ENCODE measurements around the gene USP6NL.
A peak's percentile ranks its signal among the peaks of the same experiment; 100 is the strongest.
"Not testable (repeated sequence)": the region's sequence is repeated elsewhere in the genome, so short reads cannot be mapped to it uniquely, and the experiment has no call there.

Gene USP6NL

GRCh38 chr10:11437391-11438142 is 173.9 kb downstream of the USP6NL start:
- no peak overlapping the region for H3K27ac ChIP-seq (ENCODE audit: low read length)
- H3K9me3 ChIP-seq (ENCODE audit: insufficient read depth, low read depth, low read length), result no peaks in the 10 kb centered on the region
- no peaks in the 10 kb centered on the region for H3K27me3 ChIP-seq (ENCODE audit: insufficient read depth, low read length)
- H3K36me3 ChIP-seq (ENCODE audit: insufficient read depth, low read depth, low read length), result no peaks in the 10 kb centered on the region
- no peak overlapping the region for H3K9ac ChIP-seq (ENCODE audit: low read depth, low read length)
- H3K4me1 ChIP-seq (ENCODE audit: insufficient read depth, low read length), result peaks cover 24% of the 10 kb centered on the region; the same call in 1 of the 2 replicates
- no peak overlapping the region for H3K4me3 ChIP-seq (ENCODE audit: low read length)

- not testable (repeated sequence) for H3K36me3 ChIP-seq (ENCODE audit: insufficient read depth, low read depth, low read length); H3K9ac ChIP-seq (ENCODE audit: low read depth, low read length); H3K9me3 ChIP-seq (ENCODE audit: insufficient read depth, low read depth, low read length); H3K4me3 ChIP-seq (ENCODE audit: low read length); H3K27ac ChIP-seq (ENCODE audit: low read length); H3K27me3 ChIP-seq (ENCODE audit: insufficient read depth, low read length)
- peaks cover 29% of the 10 kb centered on the region for H3K4me1 ChIP-seq (ENCODE audit: insufficient read depth, low read length)
Observed at GRCh38 chr10:11436445-11436844, 175.0 kb downstream of the USP6NL start.

GRCh38 chr10:11435581-11435981 is 175.9 kb downstream of the USP6NL start:
- H3K27ac ChIP-seq (ENCODE audit: low read length), result no peak overlapping the region

GRCh38 chr10:11434324-11434723 is 177.1 kb downstream of the USP6NL start:
- Histone ChIP-seq H3K4me3 (ENCODE audit: low read length) (no peak overlapping the region), H3K9ac (ENCODE audit: low read depth, low read length) (no peak overlapping the region), H3K9me3 (ENCODE audit: insufficient read depth, low read depth, low read length) (no peaks in the 10 kb centered on the region), H3K27me3 (ENCODE audit: insufficient read depth, low read length) (no peaks in the 10 kb centered on the region), H3K4me1 (ENCODE audit: insufficient read depth, low read length) (peaks cover 29% of the 10 kb centered on the region), H3K36me3 (ENCODE audit: insufficient read depth, low read depth, low read length) (no peaks in the 10 kb centered on the region), H3K27ac (ENCODE audit: low read length) (no peak overlapping the region)

More at GRCh38 chr10:11435581-11435981, 175.9 kb downstream of the USP6NL start:
- Histone ChIP-seq H3K36me3 (ENCODE audit: insufficient read depth, low read depth, low read length) (no peaks in the 10 kb centered on the region), H3K4me3 (ENCODE audit: low read length) (peak overlapping the region; percentile 2; the same call in 1 of the 2 replicates), H3K9me3 (ENCODE audit: insufficient read depth, low read depth, low read length) (no peaks in the 10 kb centered on the region), H3K9ac (ENCODE audit: low read depth, low read length) (peak overlapping the region; percentile 29; the same call in 1 of the 2 replicates), H3K4me1 (ENCODE audit: insufficient read depth, low read length) (peaks cover 33% of the 10 kb centered on the region), H3K27me3 (ENCODE audit: insufficient read depth, low read length) (no peaks in the 10 kb centered on the region)

- Histone ChIP-seq H3K9ac (ENCODE audit: low read depth, low read length) (no peak overlapping the region), H3K36me3 (ENCODE audit: insufficient read depth, low read depth, low read length) (no peaks in the 10 kb centered on the region), H3K4me3 (ENCODE audit: low read length) (no peak overlapping the region), H3K27ac (ENCODE audit: low read length) (no peak overlapping the region), H3K9me3 (ENCODE audit: insufficient read depth, low read depth, low read length) (peaks cover 3% of the 10 kb centered on the region; the same call in 1 of the 2 replicates), H3K27me3 (ENCODE audit: insufficient read depth, low read length) (no peaks in the 10 kb centered on the region), H3K4me1 (ENCODE audit: insufficient read depth, low read length) (peaks cover 29% of the 10 kb centered on the region)
Observed at GRCh38 chr10:11433657-11434056, 177.8 kb downstream of the USP6NL start.

GRCh38 chr10:11431216-11431555 is 180.3 kb downstream of the USP6NL start:
- peaks cover 25% of the 10 kb centered on the region for H3K4me1 ChIP-seq (ENCODE audit: insufficient read depth, low read length)
- no peaks in the 10 kb centered on the region for H3K27me3 ChIP-seq (ENCODE audit: insufficient read depth, low read length)
- H3K9me3 ChIP-seq (ENCODE audit: insufficient read depth, low read depth, low read length), result peaks cover 3% of the 10 kb centered on the region; the same call in 1 of the 2 replicates
- no peak overlapping the region for H3K27ac ChIP-seq (ENCODE audit: low read length)
- no peak overlapping the region for H3K4me3 ChIP-seq (ENCODE audit: low read length)
- H3K9ac ChIP-seq (ENCODE audit: low read depth, low read length), result peak overlapping the region; percentile 45; the same call in 1 of the 2 replicates
- H3K36me3 ChIP-seq (ENCODE audit: insufficient read depth, low read depth, low read length), result no peaks in the 10 kb centered on the region

- Histone ChIP-seq H3K4me1 (ENCODE audit: insufficient read depth, low read length) (peaks cover 20% of the 10 kb centered on the region), H3K36me3 (ENCODE audit: insufficient read depth, low read depth, low read length) (no peaks in the 10 kb centered on the region), H3K4me3 (ENCODE audit: low read length) (no peak overlapping the region), H3K27me3 (ENCODE audit: insufficient read depth, low read length) (no peaks in the 10 kb centered on the region), H3K9ac (ENCODE audit: low read depth, low read length) (peak overlapping the region; percentile 45; the same call in 1 of the 2 replicates), H3K9me3 (ENCODE audit: insufficient read depth, low read depth, low read length) (peaks cover 3% of the 10 kb centered on the region; the same call in 1 of the 2 replicates), H3K27ac (ENCODE audit: low read length) (no peak overlapping the region)
Observed at GRCh38 chr10:11430421-11431215, 180.8 kb downstream of the USP6NL start.

- Histone ChIP-seq H3K4me3 (ENCODE audit: low read length) (no peak overlapping the region), H3K9me3 (ENCODE audit: insufficient read depth, low read depth, low read length) (peaks cover 3% of the 10 kb centered on the region; the same call in 1 of the 2 replicates), H3K27ac (ENCODE audit: low read length) (no peak overlapping the region), H3K36me3 (ENCODE audit: insufficient read depth, low read depth, low read length) (no peaks in the 10 kb centered on the region), H3K4me1 (ENCODE audit: insufficient read depth, low read length) (peaks cover 10% of the 10 kb centered on the region), H3K9ac (ENCODE audit: low read depth, low read length) (no peak overlapping the region), H3K27me3 (ENCODE audit: insufficient read depth, low read length) (no peaks in the 10 kb centered on the region)
Observed at GRCh38 chr10:11429439-11430052, 181.9 kb downstream of the USP6NL start.

- Histone ChIP-seq H3K27ac (ENCODE audit: low read length) (no peak overlapping the region), H3K9me3 (ENCODE audit: insufficient read depth, low read depth, low read length) (peaks cover 3% of the 10 kb centered on the region; the same call in 1 of the 2 replicates), H3K36me3 (ENCODE audit: insufficient read depth, low read depth, low read length) (no peaks in the 10 kb centered on the region), H3K4me1 (ENCODE audit: insufficient read depth, low read length) (no peaks in the 10 kb centered on the region), H3K27me3 (ENCODE audit: insufficient read depth, low read length) (no peaks in the 10 kb centered on the region), H3K4me3 (ENCODE audit: low read length) (no peak overlapping the region), H3K9ac (ENCODE audit: low read depth, low read length) (no peak overlapping the region)
Observed at GRCh38 chr10:11425676-11426075, 185.8 kb downstream of the USP6NL start.

- Histone ChIP-seq H3K27me3 (ENCODE audit: insufficient read depth, low read length) (no peaks in the 10 kb centered on the region), H3K4me1 (ENCODE audit: insufficient read depth, low read length) (no peaks in the 10 kb centered on the region), H3K36me3 (ENCODE audit: insufficient read depth, low read depth, low read length) (no peaks in the 10 kb centered on the region), H3K27ac (ENCODE audit: low read length) (no peak overlapping the region), H3K9me3 (ENCODE audit: insufficient read depth, low read depth, low read length) (peaks cover 3% of the 10 kb centered on the region; the same call in 1 of the 2 replicates), H3K4me3 (ENCODE audit: low read length) (no peak overlapping the region), H3K9ac (ENCODE audit: low read depth, low read length) (no peak overlapping the region)
Observed at GRCh38 chr10:11425296-11425610, 186.2 kb downstream of the USP6NL start.

- Histone ChIP-seq H3K27ac (ENCODE audit: low read length) (no peak overlapping the region), H3K4me3 (ENCODE audit: low read length) (no peak overlapping the region), H3K4me1 (ENCODE audit: insufficient read depth, low read length) (no peaks in the 10 kb centered on the region), H3K36me3 (ENCODE audit: insufficient read depth, low read depth, low read length) (no peaks in the 10 kb centered on the region), H3K9ac (ENCODE audit: low read depth, low read length) (no peak overlapping the region), H3K9me3 (ENCODE audit: insufficient read depth, low read depth, low read length) (peaks cover 3% of the 10 kb centered on the region; the same call in 1 of the 2 replicates), H3K27me3 (ENCODE audit: insufficient read depth, low read length) (no peaks in the 10 kb centered on the region)
Observed at GRCh38 chr10:11424456-11425295, 186.8 kb downstream of the USP6NL start.
